ENCODE data around the gene TLE4.

Gene TLE4

GRCh38 chr9:79609468-79610018, 37.8 kb downstream of the TLE4 start:
- no peak for TF ChIP-seq CTCF (IDR thresholded peaks at IDR 0.05; ENCODE audit: control insufficient read depth, insufficient read depth, low read depth, low read length, missing control alignments)
- DNase-seq (ENCODE audit: low read depth): no peak
- H3K4me3 ChIP-seq (ENCODE audit: control insufficient read depth, low read depth, low read length): no peak overlapping the region

GRCh38 chr9:79610019-79610631, 38.4 kb downstream of the TLE4 start:
- no peak for TF ChIP-seq CTCF (IDR thresholded peaks at IDR 0.05; ENCODE audit: control insufficient read depth, insufficient read depth, low read depth, low read length, missing control alignments)
- DNase-seq (ENCODE audit: low read depth): peak; percentile 29
- H3K4me3 ChIP-seq (ENCODE audit: control insufficient read depth, low read depth, low read length): no peak overlapping the region

GRCh38 chr9:79610791-79611614, 39.2 kb downstream of the TLE4 start:
- peak; percentile 97 for DNase-seq (ENCODE audit: low read depth)

GRCh38 chr9:79613145-79613544, 41.4 kb downstream of the TLE4 start:
- H3K4me3 ChIP-seq (ENCODE audit: control insufficient read depth, low read depth, low read length): no peak overlapping the region
- no peak for TF ChIP-seq CTCF (IDR thresholded peaks at IDR 0.05; ENCODE audit: control insufficient read depth, insufficient read depth, low read depth, low read length, missing control alignments)
- DNase-seq (ENCODE audit: low read depth): no peak

More at GRCh38 chr9:79610791-79611614, 39.2 kb downstream of the TLE4 start:
- no peak overlapping the region for H3K4me3 ChIP-seq (ENCODE audit: control insufficient read depth, low read depth, low read length)
- no peak for TF ChIP-seq CTCF (IDR thresholded peaks at IDR 0.05; ENCODE audit: control insufficient read depth, insufficient read depth, low read depth, low read length, missing control alignments)

- no peak for DNase-seq (ENCODE audit: low read depth)
- no peak for TF ChIP-seq CTCF (IDR thresholded peaks at IDR 0.05; ENCODE audit: control insufficient read depth, insufficient read depth, low read depth, low read length, missing control alignments)
- H3K4me3 ChIP-seq (ENCODE audit: control insufficient read depth, low read depth, low read length): no peak overlapping the region
These were observed 43.3 kb downstream of the TLE4 start for GRCh38 chr9:79615038-79615437.

- DNase-seq (ENCODE audit: low read depth): no peak
- TF ChIP-seq CTCF (IDR thresholded peaks at IDR 0.05; ENCODE audit: control insufficient read depth, insufficient read depth, low read depth, low read length, missing control alignments): no peak
- no peak overlapping the region for H3K4me3 ChIP-seq (ENCODE audit: control insufficient read depth, low read depth, low read length)
These were observed 44.2 kb downstream of the TLE4 start for GRCh38 chr9:79616013-79616412.

All from AG09309 (cell line).